HG03103 (cell line): ENCODE measurements around the gene U2AF1.
"Not testable (repeated sequence)": the region's sequence is repeated elsewhere in the genome, so short reads cannot be mapped to it uniquely, and the experiment has no call there.

Source experiments
- ATAC-seq: cut with Tn5 transposase; IDR thresholded peaks from one replicate; pipeline ENCODE4 v1.9.1; 2021; ENCODE audit warnings: low read depth; ENCODE audit not compliant: unreplicated experiment

Gene U2AF1

DNA sequence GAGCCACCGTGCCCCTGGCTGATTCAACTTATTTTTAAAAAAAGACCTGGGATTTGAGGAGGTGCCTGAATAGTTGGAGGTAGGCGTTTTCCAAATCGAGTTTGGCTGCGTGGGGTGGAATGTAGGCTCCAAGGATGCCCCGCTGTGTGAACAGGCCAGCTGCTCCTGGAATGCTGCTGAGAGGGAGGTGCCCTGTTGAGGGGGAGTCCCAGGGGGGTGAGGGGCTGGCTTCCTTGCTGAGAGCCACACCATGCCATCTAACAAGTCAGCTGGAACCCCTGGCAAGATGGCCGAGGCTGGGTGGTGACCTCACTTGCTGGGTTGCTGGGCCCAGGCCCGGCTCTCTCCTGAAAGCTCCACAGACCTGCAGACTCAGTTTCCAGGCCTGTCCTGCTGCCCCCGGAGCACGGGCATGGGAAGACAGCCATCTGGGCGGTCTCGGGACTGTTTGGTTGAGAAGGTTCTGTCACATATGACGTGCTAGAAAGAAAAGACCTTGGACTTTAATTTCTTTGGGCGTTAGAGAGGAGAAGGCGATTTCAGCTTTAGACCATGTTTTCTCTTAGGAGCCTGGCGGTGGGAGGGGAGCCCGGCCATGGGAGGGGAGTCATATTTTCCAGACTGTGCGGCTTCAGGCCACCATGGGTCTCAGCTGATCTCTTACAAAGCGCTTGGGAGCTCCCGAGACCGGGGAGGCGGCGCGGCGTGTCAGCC is 24.6 kb downstream of the U2AF1 start:
- not testable (repeated sequence) for ATAC-seq

DNA sequence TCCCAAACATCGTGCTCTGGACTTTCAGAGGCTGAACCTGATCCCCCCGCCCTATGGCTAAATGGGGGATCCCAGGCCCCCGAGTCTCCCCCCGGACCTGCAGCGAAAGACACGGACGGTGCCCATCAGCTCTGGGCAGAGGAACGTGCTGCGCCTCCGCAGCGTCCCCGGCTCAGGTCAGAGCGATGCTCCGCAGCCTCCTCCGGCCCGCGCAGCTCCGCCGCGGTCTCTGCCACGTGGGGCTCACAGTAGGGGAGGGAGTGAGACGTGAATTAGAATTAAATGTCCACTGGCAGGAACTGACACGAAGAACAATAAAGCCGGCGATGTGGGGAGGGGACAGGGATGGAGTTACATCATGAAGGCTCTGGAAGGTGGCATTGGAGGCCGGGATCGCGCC is 30.7 kb downstream of the U2AF1 start:
- not testable (repeated sequence) for ATAC-seq

DNA sequence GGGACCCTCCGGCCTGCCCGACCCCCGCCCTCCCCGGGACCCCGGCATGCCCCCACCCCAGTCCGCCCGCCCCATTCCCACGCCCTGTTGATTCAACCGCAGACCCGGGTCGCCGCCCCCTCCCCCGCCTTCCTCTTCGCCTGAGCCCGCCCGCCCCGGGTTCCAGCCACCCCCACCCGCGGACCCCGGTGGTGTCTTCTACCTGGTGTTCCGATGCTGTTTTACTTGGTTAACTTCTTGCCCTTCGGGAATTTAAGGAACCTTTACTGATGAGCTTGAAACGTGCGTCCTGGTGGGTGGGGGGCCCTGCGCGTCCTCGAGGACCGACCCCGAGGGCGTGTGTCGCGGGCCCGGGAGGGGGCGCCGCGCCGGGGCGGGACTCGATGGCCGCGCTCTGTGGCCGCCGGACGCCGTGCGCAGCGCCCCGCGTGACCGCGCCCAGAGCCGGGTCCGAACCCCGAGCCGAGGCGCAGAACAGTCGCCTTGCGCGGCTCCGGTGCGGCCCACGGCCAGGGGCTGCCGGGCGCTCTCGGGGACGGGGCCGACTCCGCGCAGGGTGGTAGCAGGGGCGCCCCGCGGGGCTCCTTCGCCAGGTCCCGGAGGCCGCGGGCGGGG is 31.2 kb downstream of the U2AF1 start:
- not testable (repeated sequence) for ATAC-seq

DNA sequence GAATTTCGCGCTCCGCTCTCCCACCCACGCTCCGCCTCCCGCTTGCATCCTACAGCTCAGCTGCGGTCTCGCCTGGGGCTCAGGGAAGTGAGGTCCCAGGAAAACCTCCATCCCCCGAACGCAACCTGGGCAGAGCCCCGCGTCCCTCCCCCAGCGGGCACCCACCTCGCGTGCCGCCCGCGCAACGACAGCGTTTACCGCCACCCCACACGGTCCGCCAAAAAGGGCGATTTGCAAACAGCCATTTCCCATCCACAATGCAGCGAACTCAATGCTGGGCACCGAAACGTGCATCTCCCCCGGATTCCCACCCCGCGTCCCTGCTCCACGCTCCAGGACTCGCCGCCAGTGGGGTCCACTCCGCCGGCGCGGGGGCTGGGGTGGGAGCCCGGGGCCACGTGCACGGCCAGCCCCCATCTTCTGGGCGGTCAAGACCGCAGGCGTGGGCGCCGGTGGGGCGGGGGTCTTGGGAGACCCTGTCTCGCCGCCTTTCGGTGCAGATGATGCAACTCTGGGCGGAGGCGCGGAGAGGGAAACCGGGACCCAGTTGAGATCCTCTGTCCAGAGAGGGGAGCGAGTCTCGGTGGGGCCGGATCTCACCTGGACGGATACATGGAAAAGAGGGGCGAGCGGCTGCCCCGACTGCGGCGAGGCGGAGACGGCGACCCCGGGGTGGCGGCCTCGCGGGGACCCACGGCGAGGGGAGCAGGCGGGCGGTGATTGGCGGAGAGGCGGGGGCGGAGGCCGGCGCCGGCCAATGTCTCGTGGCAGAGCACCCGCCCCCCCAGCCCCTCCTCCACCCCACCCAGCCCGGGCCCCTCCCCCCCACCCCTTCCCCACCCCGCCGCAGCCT is 32.0 kb downstream of the U2AF1 start, which contains the start of gene CBS:
TSS of gene CBS (minus strand) at position 666 of the 853 bp plus-strand sequence. CDS start 3,642 bp downstream, outside the sequence.
- ATAC-seq, result not testable (repeated sequence)

DNA sequence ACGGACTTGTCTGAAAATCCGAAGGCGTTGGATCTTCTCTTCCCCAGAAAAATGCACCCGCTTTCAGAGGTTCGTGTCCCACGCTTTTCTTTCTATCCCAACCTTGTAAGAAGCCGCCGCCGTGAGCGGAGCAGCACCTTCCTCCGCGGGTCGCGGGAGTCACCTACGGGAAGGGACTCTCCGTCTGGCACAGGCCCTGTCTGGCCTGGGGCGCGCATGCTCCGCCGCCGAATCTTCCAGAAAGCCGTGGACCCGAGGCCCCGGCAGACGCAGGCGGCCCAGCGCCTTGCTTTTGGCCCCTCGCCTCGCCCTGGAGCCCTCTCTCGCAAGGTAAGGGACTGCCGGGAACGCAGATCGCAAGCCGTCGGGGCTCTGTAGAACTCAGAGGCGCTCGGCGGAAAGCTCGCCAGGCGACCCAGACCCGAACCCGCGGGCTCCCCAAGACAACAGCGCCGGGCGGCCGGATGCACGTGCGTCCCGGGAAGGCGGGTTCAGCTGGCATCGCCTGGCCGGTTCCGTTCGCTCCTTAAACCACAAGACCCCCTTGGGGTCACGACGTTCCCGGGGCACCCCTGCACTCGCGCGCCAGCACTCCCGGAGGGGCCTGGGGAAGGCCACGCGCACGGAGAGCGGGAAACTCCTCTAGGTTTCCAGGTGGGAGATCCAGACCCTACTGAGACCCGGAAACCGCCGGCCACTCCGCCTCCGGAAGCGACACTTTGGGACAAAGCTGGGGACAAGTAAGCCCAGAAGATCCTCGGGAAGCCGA is 32.8 kb downstream of the U2AF1 start:
- not testable (repeated sequence) for ATAC-seq

DNA sequence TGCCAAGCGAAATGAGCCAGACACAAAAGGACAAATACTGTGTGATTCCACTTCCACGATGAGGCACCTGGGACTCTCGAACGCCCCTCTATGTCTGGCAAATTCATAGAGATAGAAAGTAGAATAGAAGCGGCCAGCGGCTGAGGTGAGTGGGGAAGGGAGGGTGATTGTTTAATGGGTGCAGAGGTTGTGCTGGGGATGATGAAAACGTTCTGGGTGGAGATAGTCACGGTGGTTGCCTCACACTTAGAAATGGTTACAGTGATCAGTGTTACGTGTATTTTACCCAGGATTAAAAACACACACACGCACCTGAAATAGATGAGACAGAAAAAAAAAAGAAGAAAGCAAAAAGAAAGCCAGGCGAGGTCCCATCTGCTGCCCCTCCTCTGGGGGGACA is 34.6 kb downstream of the U2AF1 start:
- not testable (repeated sequence) for ATAC-seq

DNA sequence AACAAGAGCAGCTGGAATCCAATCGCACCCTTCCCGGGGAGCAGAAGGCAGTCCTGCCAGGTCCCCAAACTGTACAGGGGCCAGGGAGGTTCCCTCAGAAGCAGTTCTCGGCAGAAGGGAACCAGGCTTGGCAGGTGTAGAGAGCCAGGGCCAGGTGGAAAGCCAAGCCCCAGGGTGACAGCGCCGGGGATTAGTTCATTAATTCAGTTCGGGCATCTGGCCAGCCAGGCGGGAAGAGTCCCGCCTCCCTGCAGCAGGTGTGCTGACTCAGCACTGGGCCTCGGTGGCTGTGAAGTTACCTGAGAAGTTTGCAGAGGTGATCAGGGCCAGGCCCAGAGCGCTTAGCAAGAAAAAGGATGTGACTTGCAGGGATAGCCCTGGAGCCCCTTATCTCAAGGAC is 37.7 kb downstream of the U2AF1 start:
- ATAC-seq, result not testable (repeated sequence)

DNA sequence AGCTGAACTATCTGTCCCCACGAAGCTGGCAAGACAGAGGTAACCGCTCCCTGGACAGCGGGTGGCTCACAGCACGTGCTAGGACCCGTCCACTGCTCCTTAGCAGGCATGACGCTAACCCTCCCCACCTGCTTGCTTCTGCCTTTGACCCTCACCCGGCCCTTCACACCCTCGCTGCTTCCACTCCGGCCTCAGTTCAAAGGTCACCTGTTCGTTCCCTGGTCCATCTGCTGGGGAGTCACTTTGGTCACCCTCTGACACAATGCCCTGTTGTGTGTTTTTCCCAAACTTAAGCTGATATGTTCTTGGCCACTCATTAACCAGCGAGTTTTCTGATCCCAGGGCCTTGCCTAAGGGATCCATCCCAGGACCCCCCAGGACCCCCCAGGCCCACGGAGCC is 39.3 kb downstream of the U2AF1 start:
- ATAC-seq, result not testable (repeated sequence)

DNA sequence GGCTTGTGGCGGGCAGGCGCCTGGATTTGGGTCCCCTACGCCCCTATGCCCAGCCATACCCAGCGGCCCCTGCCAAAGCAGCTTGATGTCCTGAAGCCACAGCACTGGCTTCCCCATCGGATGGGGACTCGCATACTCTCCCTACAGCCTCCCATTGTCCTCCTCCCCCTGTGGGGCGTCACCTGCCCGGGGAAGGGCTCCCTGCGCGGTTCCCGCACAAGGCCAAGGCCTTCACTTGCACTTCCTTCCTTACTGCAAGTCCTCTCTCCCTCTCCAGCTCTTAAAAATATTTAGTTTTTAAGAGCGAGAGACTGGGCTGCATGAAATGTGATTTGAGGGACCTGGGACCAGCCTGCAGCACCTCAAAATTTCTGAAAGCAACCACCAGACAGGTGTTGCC is 40.7 kb downstream of the U2AF1 start:
- ATAC-seq, result not testable (repeated sequence)

DNA sequence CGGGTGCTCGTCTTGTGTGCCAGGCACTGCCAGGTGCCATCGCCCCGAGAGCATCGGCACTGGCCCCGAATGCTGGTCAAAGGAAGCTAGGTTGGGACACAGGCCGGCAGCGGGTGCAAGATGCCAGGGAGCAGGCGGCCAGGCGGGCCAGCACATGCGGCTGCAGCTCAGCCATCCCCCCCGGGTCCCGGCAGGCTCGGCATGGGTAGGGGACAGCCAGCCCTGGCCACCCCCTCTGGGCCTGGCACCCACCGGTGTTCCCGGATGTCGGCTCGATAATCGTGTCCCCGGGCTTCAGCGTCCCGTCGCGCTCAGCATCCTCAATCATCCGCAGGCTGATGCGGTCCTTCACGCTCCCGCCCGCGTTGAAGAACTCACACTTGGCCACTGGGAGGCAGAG is 41.4 kb downstream of the U2AF1 start:
- not testable (repeated sequence) for ATAC-seq

DNA sequence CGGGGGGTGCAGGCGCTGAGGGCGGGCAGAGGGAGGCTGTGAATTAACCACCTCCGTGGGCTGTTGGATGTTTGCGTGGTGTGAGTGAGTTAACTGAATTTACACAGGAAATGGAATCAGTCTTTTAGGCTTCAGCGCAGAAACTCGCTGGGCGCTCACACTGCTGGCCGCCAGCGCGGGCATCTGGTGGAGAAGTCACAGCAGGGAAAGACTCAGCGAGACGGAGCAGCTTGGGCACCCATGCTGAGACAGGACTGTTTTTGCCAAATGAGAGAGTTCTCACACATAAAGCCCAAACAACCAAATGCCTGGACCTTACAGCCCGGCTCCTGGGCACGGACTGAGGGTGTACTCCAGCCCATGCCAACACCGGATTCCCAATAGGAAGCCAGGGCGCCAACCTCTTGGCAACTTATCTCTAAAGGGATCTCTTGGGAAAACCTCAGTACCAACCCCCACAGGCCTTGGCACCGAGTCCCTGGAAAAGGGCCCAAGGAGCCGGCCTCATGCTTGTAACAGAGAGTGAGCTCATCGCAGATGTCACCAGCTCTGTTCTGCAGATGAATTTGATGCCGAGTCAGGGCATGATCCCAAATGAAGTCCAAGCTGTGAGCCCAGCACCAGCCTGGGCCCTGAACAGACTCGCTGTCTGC is 43.0 kb downstream of the U2AF1 start:
- not testable (repeated sequence) for ATAC-seq

DNA sequence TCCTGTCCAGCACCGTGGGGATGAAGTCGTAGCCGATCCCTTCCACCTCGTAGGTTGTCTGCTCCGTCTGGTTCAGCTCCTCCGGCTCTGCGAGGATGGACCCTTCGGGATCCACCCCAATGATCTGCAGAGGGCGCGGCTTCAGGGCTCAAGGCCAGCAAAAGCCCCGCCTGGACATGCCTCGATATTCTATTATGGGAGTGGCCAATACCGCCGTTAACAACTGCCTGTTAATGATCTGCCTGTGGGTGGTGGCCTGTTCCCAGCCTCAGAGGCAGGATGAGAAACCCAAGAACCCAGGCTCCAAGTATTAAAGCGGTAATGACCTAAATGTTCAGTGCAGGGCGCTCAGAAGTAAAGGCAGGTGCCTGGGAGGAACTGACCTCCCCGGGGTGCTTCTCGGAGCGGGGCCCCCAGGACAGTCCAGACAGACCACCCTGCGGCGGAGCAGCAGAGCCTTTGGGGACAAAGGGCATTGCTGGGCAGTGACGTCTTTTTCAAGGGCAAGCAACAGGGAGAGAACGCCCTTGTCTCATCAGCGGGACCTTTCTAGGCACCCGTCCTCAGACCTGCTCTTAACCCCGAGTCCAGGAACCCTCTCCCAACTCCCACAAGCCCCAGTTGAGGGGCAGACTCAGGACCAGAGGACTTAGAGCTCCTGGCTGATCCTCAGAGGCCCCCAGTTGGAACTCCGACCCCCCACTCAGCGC is 44.3 kb downstream of the U2AF1 start:
- ATAC-seq, result not testable (repeated sequence)

DNA sequence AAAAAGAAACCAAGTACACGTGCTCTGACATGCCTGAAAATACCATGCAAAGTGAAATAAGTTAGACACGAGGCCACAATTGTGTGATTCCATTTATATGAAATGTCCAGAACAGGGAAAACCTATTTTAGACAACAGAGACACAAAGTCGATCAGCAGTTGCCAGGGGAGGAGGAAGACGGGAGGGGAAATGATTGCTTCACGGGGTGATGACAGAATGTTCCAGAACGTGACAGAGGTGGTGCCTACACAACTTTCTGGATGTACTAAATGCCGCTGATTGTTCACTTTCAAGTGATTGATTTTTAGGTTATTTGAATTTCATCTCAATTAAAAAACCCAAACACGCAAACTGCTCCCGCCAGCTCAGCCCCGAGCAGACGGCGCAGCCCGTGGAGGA is 54.3 kb downstream of the U2AF1 start:
- ATAC-seq, result not testable (repeated sequence)

DNA sequence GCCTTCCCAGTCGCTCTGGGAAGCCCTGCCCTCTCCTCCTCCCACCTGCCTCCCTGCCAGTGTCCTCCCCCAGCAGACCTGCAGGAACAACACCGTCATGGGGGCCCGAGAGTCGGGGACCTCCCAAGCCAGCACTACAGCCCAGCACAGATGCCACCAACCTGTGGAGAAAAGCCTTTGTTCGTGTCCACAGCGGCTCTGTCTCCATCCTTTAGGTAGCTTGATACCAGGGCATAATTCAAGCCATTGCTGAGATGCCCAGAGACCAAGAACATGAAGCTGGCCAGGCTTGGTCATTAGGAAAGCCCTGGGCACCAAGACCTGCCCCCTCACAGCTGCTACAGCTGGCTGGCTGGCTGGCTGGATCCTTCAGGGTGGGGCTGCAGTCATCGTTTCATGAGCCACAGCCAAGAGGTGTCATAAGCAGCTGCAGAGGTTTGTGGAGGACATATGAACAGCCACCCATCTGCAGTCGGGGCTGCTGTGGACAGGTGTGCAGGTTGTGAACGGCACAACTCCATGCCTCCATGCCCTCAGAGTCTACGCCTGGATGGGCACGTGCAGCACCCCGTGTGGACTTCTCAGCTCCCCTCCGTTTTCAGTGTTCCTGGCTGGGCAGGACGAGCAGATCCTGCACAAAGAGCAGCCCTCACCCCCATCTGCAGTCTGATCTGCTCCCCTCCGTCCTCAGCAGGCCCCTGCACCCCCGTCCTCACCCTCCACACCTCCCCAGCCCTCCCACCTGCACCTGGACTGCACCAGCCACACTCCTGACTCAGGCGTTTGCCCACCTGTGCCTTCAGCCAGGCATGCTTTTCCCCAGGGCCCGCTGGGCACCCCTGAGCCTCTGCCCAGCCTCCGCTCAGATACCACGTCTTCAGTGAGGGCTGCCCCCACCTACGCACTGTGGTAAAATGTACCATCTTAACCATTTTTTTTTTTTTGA is 61.2 kb downstream of the U2AF1 start:
- not testable (repeated sequence) for ATAC-seq

DNA sequence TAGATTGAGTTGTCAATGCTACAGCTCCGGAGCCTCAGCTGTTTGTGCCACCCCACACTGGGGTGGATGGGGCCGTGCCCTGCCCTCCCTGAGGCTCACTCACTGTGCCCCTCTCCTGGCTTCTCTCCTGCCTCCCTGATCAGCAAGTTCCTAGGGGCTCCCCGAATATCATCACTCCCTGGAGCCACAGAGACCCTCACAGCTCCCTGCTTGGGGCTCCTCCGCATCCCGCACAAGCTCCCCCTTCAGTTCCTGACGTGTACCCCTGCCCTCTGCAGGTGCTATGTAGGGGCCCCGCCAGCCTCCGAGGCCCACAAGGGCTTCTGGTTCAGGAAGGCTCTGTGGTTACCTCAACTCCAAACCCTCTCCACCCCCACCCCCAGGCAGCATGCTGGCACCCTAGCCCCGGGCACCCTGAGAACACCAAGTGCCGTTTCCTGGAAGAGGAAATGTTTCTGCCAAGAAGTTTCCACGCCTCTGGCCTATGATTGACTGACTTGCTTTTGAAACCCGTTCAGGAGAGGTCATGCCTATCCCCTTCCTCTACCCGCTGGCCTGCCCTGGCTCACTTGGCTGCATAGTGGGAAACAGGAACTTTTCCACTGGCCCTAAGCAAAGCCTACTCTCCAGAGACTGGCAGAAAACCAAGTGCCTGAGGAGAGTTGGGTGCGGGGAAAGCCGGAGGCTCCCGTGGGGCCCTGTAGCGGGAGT is 62.0 kb downstream of the U2AF1 start:
- ATAC-seq, result not testable (repeated sequence)

DNA sequence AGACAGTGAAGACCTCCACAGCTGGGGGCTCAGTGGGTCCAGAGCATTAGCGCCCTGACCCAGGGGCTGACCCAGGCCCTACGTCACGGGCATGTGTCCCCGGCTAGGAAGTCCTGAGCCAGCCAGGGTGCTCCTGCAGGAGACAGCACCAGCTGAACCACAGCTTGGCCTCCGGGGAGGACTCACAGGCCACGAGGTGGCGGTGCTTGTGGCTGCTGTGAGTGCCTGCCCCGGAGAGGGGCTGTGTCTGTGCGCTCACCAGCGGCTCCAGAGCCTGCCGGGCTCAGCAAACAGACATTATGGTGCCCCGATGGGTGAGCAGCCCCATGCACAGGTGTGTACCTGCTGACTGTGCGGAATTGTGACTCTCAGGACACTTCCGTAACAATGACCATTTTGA is 62.8 kb downstream of the U2AF1 start:
- not testable (repeated sequence) for ATAC-seq

DNA sequence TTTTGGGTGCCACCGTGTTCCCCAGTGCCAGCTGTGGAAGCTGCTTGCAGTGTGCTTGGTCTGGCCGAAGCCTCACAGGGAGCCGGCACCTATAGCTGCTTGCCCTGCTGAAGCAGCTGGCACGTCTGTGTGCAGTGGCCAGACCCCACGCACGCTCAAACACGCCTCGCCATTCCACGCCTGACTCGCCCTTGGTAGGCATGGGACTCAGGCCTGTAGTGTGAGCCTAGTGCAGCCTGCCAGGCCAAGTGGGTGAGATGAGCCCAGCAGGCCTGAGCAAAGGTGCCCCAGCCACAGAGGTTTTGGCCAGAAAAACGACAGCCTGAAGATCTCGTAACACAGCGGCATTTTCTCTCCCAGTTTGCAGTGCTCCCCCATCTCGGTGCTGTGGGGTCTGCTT is 64.1 kb downstream of the U2AF1 start:
- not testable (repeated sequence) for ATAC-seq
